HG03442 (cell line): ENCODE measurements around the gene NAP1L4.
"Not testable (repeated sequence)": the region's sequence is repeated elsewhere in the genome, so short reads cannot be mapped to it uniquely, and the experiment has no call there.

ENCODE experiments used
- ATAC-seq: cut with Tn5 transposase; IDR thresholded peaks from one replicate; pipeline ENCODE4 v1.9.1; 2021; ENCODE audit warnings: mild to moderate bottlenecking, moderate library complexity; ENCODE audit not compliant: unreplicated experiment

The NAP1L4 gene

GRCh38 chr11:2911785-2912391 is 80.2 kb downstream of the NAP1L4 start:
- no peak for ATAC-seq

GRCh38 chr11:2911088-2911784 is 80.9 kb downstream of the NAP1L4 start:
- ATAC-seq = no peak

GRCh38 chr11:2910401-2910955 is 81.7 kb downstream of the NAP1L4 start:
- ATAC-seq = no peak

- ATAC-seq = no peak
These were observed 82.8 kb downstream of the NAP1L4 start for GRCh38 chr11:2909133-2909902.

GRCh38 chr11:2908130-2908529 is 84.0 kb downstream of the NAP1L4 start:
- no peak for ATAC-seq

GRCh38 chr11:2905299-2905698 is 86.8 kb downstream of the NAP1L4 start:
- ATAC-seq = not testable (repeated sequence)

- no peak for ATAC-seq
These were observed 87.7 kb downstream of the NAP1L4 start for GRCh38 chr11:2904153-2905052.

- ATAC-seq = no peak
These were observed 88.5 kb downstream of the NAP1L4 start for GRCh38 chr11:2903672-2904011.

- ATAC-seq = no peak
These were observed 89.1 kb downstream of the NAP1L4 start for GRCh38 chr11:2902784-2903671.

GRCh38 chr11:2901854-2902783 is 90.0 kb downstream of the NAP1L4 start:
- peak; percentile 89 for ATAC-seq

- no peak for ATAC-seq
These were observed 90.8 kb downstream of the NAP1L4 start for GRCh38 chr11:2901196-2901796.

GRCh38 chr11:2899080-2899783 is 92.9 kb downstream of the NAP1L4 start:
- ATAC-seq = no peak

GRCh38 chr11:2898366-2899079 is 93.6 kb downstream of the NAP1L4 start:
- ATAC-seq = peak; percentile 35

GRCh38 chr11:2897048-2897447 is 95.1 kb downstream of the NAP1L4 start:
- no peak for ATAC-seq

- ATAC-seq = no peak
These were observed 96.1 kb downstream of the NAP1L4 start for GRCh38 chr11:2896047-2896446.
